ENCODE results near the gene CLEC7A. TPM values are rescaled to one million over a fixed set of nuclear protein-coding genes. Genes with fewer than 3 reads are reported as not detected.
A peak's percentile ranks its signal among the peaks of the same experiment; 100 is the strongest.

The CLEC7A gene
- total RNA-seq, 2 donors from 2014 or later, result 3.4 to 4.6 TPM

- no peak for TF ChIP-seq POLR2A (IDR thresholded peaks at IDR 0.05)
- no peak for TF ChIP-seq CTCF (IDR thresholded peaks at IDR 0.05)
- TF ChIP-seq POLR2AphosphoS5 (IDR thresholded peaks at IDR 0.05), result no peak
- H3K36me3 ChIP-seq, result no peaks in the 10 kb centered on the region
- intact Hi-C loops (cut with DNase I), result no loop called here
- H3K4me3 ChIP-seq, result peak overlapping the region; percentile 25 to 33
- no peaks in the 10 kb centered on the region for H3K4me1 ChIP-seq (replicated peaks)
- no peaks in the 10 kb centered on the region for H3K9me3 ChIP-seq
- no peaks in the 10 kb centered on the region for H3K27me3 ChIP-seq (replicated peaks; ENCODE audit: insufficient read depth)
- 77% methylated on average over 6 of the region's 6 CpGs for WGBS
- no peak for DNase-seq (ENCODE audit: low spot score)
- no peak overlapping the region for H3K27ac ChIP-seq
Observed at GRCh38 chr12:10154145-10154496, 24.1 kb upstream of the CLEC7A start.

GRCh38 chr12:10153271-10154144, 23.5 kb upstream of the CLEC7A start:
- Histone ChIP-seq H3K27ac (peak overlapping the region; percentile 64 to 73), H3K4me1 (replicated peaks) (no peaks in the 10 kb centered on the region), H3K36me3 (no peaks in the 10 kb centered on the region), H3K9me3 (no peaks in the 10 kb centered on the region), H3K27me3 (replicated peaks; ENCODE audit: insufficient read depth) (no peaks in the 10 kb centered on the region), H3K4me3 (peak overlapping the region; percentile 25 to 33)
- TF ChIP-seq POLR2AphosphoS5 (IDR thresholded peaks at IDR 0.05), result peak; percentile 53
- peak; percentile 77 to 84 (median 78) for TF ChIP-seq CTCF (IDR thresholded peaks at IDR 0.05)
- no peak for TF ChIP-seq POLR2A (IDR thresholded peaks at IDR 0.05)
- intact Hi-C loops (cut with DNase I), result loop anchor here (2.0 kb wide), 1 partner anchor 37 kb away; no protein-coding TSS in a partner anchor
- 11% methylated on average over 38 of the region's 46 CpGs for WGBS
- DNase-seq (ENCODE audit: low spot score), result peak; percentile 53

DNA sequence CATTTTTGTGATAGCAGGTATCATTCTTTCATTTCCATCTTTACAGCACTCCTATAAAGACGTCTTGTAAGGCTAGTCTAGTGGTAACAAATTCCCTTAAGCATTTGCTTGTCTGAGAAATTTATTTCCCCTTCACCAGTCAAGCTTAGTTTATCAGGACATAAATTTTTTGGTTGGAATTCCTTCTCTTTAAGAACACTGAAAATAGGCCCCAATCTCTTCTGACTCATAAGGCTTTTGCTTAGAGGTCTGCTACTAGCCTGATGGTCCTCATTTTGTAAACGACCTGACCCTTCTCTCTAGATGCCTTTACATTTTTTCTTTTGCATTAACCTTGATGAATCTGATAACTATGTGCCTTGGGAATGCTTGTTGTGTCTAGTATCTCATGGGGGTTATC, 21.6 kb upstream of the CLEC7A start:
- WGBS, result 67% methylated on average over 2 of the region's 2 CpGs
- H3K4me3 ChIP-seq, result no peak overlapping the region
- H3K4me1 ChIP-seq (replicated peaks), result no peaks in the 10 kb centered on the region
- no peaks in the 10 kb centered on the region for H3K36me3 ChIP-seq
- intact Hi-C loops (cut with DNase I), result loop anchor here (2.0 kb wide), 1 partner anchor 39 kb away; no protein-coding TSS in a partner anchor
- no peaks in the 10 kb centered on the region for H3K9me3 ChIP-seq
- TF ChIP-seq POLR2AphosphoS5 (IDR thresholded peaks at IDR 0.05), result no peak
- no peaks in the 10 kb centered on the region for H3K27me3 ChIP-seq (replicated peaks; ENCODE audit: insufficient read depth)
- DNase-seq (ENCODE audit: low spot score), result no peak
- no peak overlapping the region for H3K27ac ChIP-seq

GRCh38 chr12:10147714-10148403, 17.9 kb upstream of the CLEC7A start:
- intact Hi-C loops (cut with DNase I), result no loop called here
- no peaks in the 10 kb centered on the region for H3K36me3 ChIP-seq
- 94% methylated on average over 5 of the region's 5 CpGs for WGBS
- no peaks in the 10 kb centered on the region for H3K27me3 ChIP-seq (replicated peaks; ENCODE audit: insufficient read depth)
- no peak overlapping the region for H3K27ac ChIP-seq
- H3K9me3 ChIP-seq, result no peaks in the 10 kb centered on the region
- no peak for TF ChIP-seq POLR2A (IDR thresholded peaks at IDR 0.05)
- no peak for TF ChIP-seq CTCF (IDR thresholded peaks at IDR 0.05)
- no peak for TF ChIP-seq POLR2AphosphoS5 (IDR thresholded peaks at IDR 0.05)
- H3K4me3 ChIP-seq, result no peak overlapping the region
- no peaks in the 10 kb centered on the region for H3K4me1 ChIP-seq (replicated peaks)
- no peak for DNase-seq (ENCODE audit: low spot score)

DNA sequence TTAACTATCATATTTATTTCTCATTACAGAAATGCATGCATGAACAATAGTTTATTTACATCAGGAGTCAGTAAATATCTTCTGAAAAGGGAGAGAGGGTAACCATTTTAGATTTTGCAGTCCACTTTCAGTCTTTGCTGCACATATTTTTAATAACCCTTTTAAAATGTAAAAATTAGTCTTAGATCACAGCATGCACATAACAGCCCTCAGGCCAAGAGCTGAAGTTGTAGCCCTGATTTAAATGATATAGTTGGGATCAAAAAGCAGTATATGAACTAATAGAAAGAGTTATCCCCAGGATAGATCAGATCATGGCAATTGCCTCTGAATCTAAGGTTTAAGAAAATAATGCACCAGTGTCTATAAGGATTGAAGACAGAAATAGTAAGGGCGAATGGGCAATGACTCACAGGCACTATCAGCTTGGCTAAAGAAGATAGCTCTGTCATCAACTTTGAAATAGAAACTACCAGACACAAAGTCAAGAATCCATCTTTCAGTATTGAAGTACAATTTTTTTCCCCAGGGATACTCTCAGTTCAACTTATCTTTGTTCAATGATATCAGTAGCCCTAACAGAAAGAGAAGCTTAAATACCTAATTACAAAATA, 13.1 kb upstream of the CLEC7A start:
- Histone ChIP-seq H3K27me3 (replicated peaks; ENCODE audit: insufficient read depth) (no peaks in the 10 kb centered on the region), H3K9me3 (no peaks in the 10 kb centered on the region), H3K4me3 (no peak overlapping the region), H3K4me1 (replicated peaks) (no peaks in the 10 kb centered on the region), H3K27ac (no peak overlapping the region), H3K36me3 (no peaks in the 10 kb centered on the region)
- DNase-seq (ENCODE audit: low spot score), result no peak
- intact Hi-C loops (cut with DNase I), result no loop called here
- 0% methylated on average over 1 of the region's 1 CpG for WGBS
- no peak for TF ChIP-seq POLR2AphosphoS5 (IDR thresholded peaks at IDR 0.05)
- no peak for TF ChIP-seq CTCF (IDR thresholded peaks at IDR 0.05)
- no peak for TF ChIP-seq POLR2A (IDR thresholded peaks at IDR 0.05)

Measured in prostate gland (tissue), 2 donors.